ENCODE results near the gene ATXN1.

Gene ATXN1

GRCh38 chr6:16277101-16277981 is 483.9 kb downstream of the ATXN1 start:
- no peak overlapping the region for H3K4me2 ChIP-seq (ENCODE audit: low read depth, low read length, poor library complexity, severe bottlenecking)
- H3K9ac ChIP-seq (ENCODE audit: low read length) = no peak overlapping the region
- H3K27me3 ChIP-seq (ENCODE audit: low read length) = no peaks in the 10 kb centered on the region

GRCh38 chr6:16274885-16275589 is 486.2 kb downstream of the ATXN1 start:
- H3F3A ChIP-seq (ENCODE audit: insufficient read depth) = no peaks in the 10 kb centered on the region
- TF ChIP-seq EZH2phosphoT487 (conservative IDR thresholded peaks at IDR 0.05; ENCODE audit: low read length) (no peak), CTCF (IDR thresholded peaks at IDR 0.05; ENCODE audit: insufficient read depth, low read length, poor library complexity, severe bottlenecking) (no peak)
- no peaks in the 10 kb centered on the region for H4K20me1 ChIP-seq (ENCODE audit: low read depth, low read length)
- H3K36me3 ChIP-seq (ENCODE audit: low read length) = no peaks in the 10 kb centered on the region
- no peaks in the 10 kb centered on the region for H3K79me2 ChIP-seq (ENCODE audit: insufficient read depth, low read length)
- H3K27ac ChIP-seq (ENCODE audit: low read depth, low read length) = no peak overlapping the region
- no peaks in the 10 kb centered on the region for H3K9me3 ChIP-seq (ENCODE audit: insufficient read depth, low read length)
- no peaks in the 10 kb centered on the region for H3K9me2 ChIP-seq (replicated peaks; ENCODE audit: insufficient read depth, low read length)
- no peaks in the 10 kb centered on the region for H3K27me3 ChIP-seq (ENCODE audit: low read length)
- H3K4me2 ChIP-seq (ENCODE audit: low read depth, low read length, poor library complexity, severe bottlenecking) = no peak overlapping the region
- H3K4me3 ChIP-seq (ENCODE audit: insufficient read depth, low read length, poor library complexity, severe bottlenecking) = no peak overlapping the region
- no peak overlapping the region for H2AFZ ChIP-seq (ENCODE audit: low read depth, low read length, severe bottlenecking)
- H3K9ac ChIP-seq (ENCODE audit: low read length) = no peak overlapping the region

More at GRCh38 chr6:16277101-16277981, 483.9 kb downstream of the ATXN1 start:
- H3F3A ChIP-seq (ENCODE audit: insufficient read depth) = no peaks in the 10 kb centered on the region
- no peaks in the 10 kb centered on the region for H4K20me1 ChIP-seq (ENCODE audit: low read depth, low read length)
- no peaks in the 10 kb centered on the region for H3K36me3 ChIP-seq (ENCODE audit: low read length)
- no peaks in the 10 kb centered on the region for H3K79me2 ChIP-seq (ENCODE audit: insufficient read depth, low read length)
- no peaks in the 10 kb centered on the region for H3K9me3 ChIP-seq (ENCODE audit: insufficient read depth, low read length)
- no peaks in the 10 kb centered on the region for H3K9me2 ChIP-seq (replicated peaks; ENCODE audit: insufficient read depth, low read length)
- H3K27ac ChIP-seq (ENCODE audit: low read depth, low read length) = no peak overlapping the region
- no peak overlapping the region for H3K4me3 ChIP-seq (ENCODE audit: insufficient read depth, low read length, poor library complexity, severe bottlenecking)
- H2AFZ ChIP-seq (ENCODE audit: low read depth, low read length, severe bottlenecking) = no peak overlapping the region
- no peak for TF ChIP-seq EZH2phosphoT487 (conservative IDR thresholded peaks at IDR 0.05; ENCODE audit: low read length)
- TF ChIP-seq CTCF (IDR thresholded peaks at IDR 0.05; ENCODE audit: insufficient read depth, low read length, poor library complexity, severe bottlenecking) = peak; percentile 31

- no peaks in the 10 kb centered on the region for H3K36me3 ChIP-seq (ENCODE audit: low read length)
- no peaks in the 10 kb centered on the region for H3K27me3 ChIP-seq (ENCODE audit: low read length)
- no peak for TF ChIP-seq EZH2phosphoT487 (conservative IDR thresholded peaks at IDR 0.05; ENCODE audit: low read length)
- no peak for TF ChIP-seq CTCF (IDR thresholded peaks at IDR 0.05; ENCODE audit: insufficient read depth, low read length, poor library complexity, severe bottlenecking)
- no peaks in the 10 kb centered on the region for H3F3A ChIP-seq (ENCODE audit: insufficient read depth)
- H3K4me2 ChIP-seq (ENCODE audit: low read depth, low read length, poor library complexity, severe bottlenecking) = no peak overlapping the region
- no peaks in the 10 kb centered on the region for H3K9me2 ChIP-seq (replicated peaks; ENCODE audit: insufficient read depth, low read length)
- H3K9ac ChIP-seq (ENCODE audit: low read length) = no peak overlapping the region
- no peak overlapping the region for H3K27ac ChIP-seq (ENCODE audit: low read depth, low read length)
- H3K79me2 ChIP-seq (ENCODE audit: insufficient read depth, low read length) = no peaks in the 10 kb centered on the region
- H2AFZ ChIP-seq (ENCODE audit: low read depth, low read length, severe bottlenecking) = no peak overlapping the region
- no peaks in the 10 kb centered on the region for H3K9me3 ChIP-seq (ENCODE audit: insufficient read depth, low read length)
- no peaks in the 10 kb centered on the region for H4K20me1 ChIP-seq (ENCODE audit: low read depth, low read length)
- no peak overlapping the region for H3K4me3 ChIP-seq (ENCODE audit: insufficient read depth, low read length, poor library complexity, severe bottlenecking)
Observed at GRCh38 chr6:16274483-16274882, 486.8 kb downstream of the ATXN1 start.
